ENCODE measurements around the gene ATP8A1.

DNA sequence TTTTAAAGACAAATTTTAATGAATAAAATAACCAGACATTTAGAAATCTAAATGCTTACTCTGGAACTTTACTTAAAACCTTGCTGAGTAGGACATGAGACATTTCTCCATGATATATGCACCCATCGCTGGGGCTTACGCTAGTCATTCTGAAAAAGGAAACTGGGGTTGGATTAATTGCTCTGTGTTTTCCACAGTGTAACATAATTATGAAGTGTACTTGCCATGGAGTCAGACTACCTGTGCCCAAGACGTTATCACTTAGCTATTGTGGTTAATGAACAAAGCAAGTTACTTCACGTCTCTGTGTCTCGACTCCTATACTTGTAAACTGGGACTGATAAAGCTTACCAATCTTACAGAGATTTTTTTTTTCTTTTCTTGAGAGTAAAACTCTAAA is 211.9 kb downstream of the ATP8A1 start:
- TF ChIP-seq, protein P1, sequence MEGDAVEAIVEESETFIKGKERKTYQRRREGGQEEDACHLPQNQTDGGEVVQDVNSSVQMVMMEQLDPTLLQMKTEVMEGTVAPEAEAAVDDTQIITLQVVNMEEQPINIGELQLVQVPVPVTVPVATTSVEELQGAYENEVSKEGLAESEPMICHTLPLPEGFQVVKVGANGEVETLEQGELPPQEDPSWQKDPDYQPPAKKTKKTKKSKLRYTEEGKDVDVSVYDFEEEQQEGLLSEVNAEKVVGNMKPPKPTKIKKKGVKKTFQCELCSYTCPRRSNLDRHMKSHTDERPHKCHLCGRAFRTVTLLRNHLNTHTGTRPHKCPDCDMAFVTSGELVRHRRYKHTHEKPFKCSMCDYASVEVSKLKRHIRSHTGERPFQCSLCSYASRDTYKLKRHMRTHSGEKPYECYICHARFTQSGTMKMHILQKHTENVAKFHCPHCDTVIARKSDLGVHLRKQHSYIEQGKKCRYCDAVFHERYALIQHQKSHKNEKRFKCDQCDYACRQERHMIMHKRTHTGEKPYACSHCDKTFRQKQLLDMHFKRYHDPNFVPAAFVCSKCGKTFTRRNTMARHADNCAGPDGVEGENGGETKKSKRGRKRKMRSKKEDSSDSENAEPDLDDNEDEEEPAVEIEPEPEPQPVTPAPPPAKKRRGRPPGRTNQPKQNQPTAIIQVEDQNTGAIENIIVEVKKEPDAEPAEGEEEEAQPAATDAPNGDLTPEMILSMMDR (conservative IDR thresholded peaks at IDR 0.05): no peak
- TF ChIP-seq ZFX (IDR thresholded peaks at IDR 0.05): no peak
